Inferior parietal cortex (tissue), 1 donor: ENCODE results near the gene SLC12A1.
A peak's percentile ranks its signal among the peaks of the same experiment; 100 is the strongest.

Experiments used
- DNase-seq: peaks from one replicate; pipeline ENCODE4 v3.0.0-alpha.2; 2016; ENCODE audit errors: extremely low spot score

SLC12A1 gene

GRCh38 chr15:48205981-48206380 is at the start of gene SLC12A1:
Gene SLC12A1, plus strand, starts transcription at chr15:48206302. Its CDS starts 1,418 bp downstream, at chr15:48207720.
- no peak for DNase-seq

GRCh38 chr15:48168616-48169015 is 37.5 kb upstream of the SLC12A1 start:
- DNase-seq: no peak

- no peak for DNase-seq
Observed at GRCh38 chr15:48170981-48171380, 35.1 kb upstream of the SLC12A1 start.

GRCh38 chr15:48175126-48175525 is 31.0 kb upstream of the SLC12A1 start:
- no peak for DNase-seq

- DNase-seq: no peak
Observed at GRCh38 chr15:48176112-48176511, 30.0 kb upstream of the SLC12A1 start.

- DNase-seq: no peak
Observed at GRCh38 chr15:48176957-48177356, 29.1 kb upstream of the SLC12A1 start.

- peak; percentile 55 for DNase-seq
Observed at GRCh38 chr15:48177383-48177765, 28.7 kb upstream of the SLC12A1 start.

- DNase-seq: peak; percentile 42
Observed at GRCh38 chr15:48177766-48178647, 28.1 kb upstream of the SLC12A1 start, which contains the start of gene MYEF2. Gene MYEF2, minus strand, starts transcription at chr15:48178295. Its CDS starts 58 bp downstream, at chr15:48178237.

- peak; percentile 55 for DNase-seq
Observed at GRCh38 chr15:48178648-48178931, 27.5 kb upstream of the SLC12A1 start.

GRCh38 chr15:48182749-48183148 is 23.4 kb upstream of the SLC12A1 start:
- DNase-seq: no peak

GRCh38 chr15:48185529-48185928 is 20.6 kb upstream of the SLC12A1 start:
- DNase-seq: no peak

- no peak for DNase-seq
Observed at GRCh38 chr15:48186271-48186670, 19.8 kb upstream of the SLC12A1 start.

GRCh38 chr15:48190932-48191573 is 15.0 kb upstream of the SLC12A1 start:
- DNase-seq: peak; percentile 81

- DNase-seq: peak; percentile 61
Observed at GRCh38 chr15:48191574-48192225, 14.4 kb upstream of the SLC12A1 start, which contains the start of gene CTXN2. Gene CTXN2, plus strand, starts transcription at chr15:48191665. Its CDS starts 9,636 bp downstream, at chr15:48201301.

GRCh38 chr15:48202068-48202467 is 4.0 kb upstream of the SLC12A1 start:
- DNase-seq: no peak

- DNase-seq: no peak
Observed at GRCh38 chr15:48221261-48221660, 15.2 kb downstream of the SLC12A1 start.

GRCh38 chr15:48221885-48222284 is 15.8 kb downstream of the SLC12A1 start:
- no peak for DNase-seq

- DNase-seq: no peak
Observed at GRCh38 chr15:48222627-48223026, 16.5 kb downstream of the SLC12A1 start.

- no peak for DNase-seq
Observed at GRCh38 chr15:48225771-48226170, 19.7 kb downstream of the SLC12A1 start.

- no peak for DNase-seq
Observed at GRCh38 chr15:48230498-48230897, 24.4 kb downstream of the SLC12A1 start.

GRCh38 chr15:48233246-48233645 is 27.1 kb downstream of the SLC12A1 start:
- no peak for DNase-seq

- no peak for DNase-seq
Observed at GRCh38 chr15:48239334-48239733, 33.2 kb downstream of the SLC12A1 start.

GRCh38 chr15:48242015-48242414 is 35.9 kb downstream of the SLC12A1 start:
- DNase-seq: no peak
